Tibial nerve (tissue), 3 donors: ENCODE results near the gene NUDT13.

ENCODE experiments used
- CTCF ChIP-seq, 5 experiments: fragments of 200-600 bp in 3 of 5; fragments of 450-650 bp in 2 of 5; sonication (generic) in 3 of 5; IDR thresholded peaks; one replicate each; pipeline ENCODE4 v1.5.1; 2016 to 2019; ENCODE audit warnings: antibody characterized with exemption in 5 of 5, mild to moderate bottlenecking in 3 of 5, moderate library complexity in 2 of 5
- POLR2A ChIP-seq, 2 donors: fragments of 450-650 bp; IDR thresholded peaks; one replicate each; pipeline ENCODE4 v1.6.1; 2017; ENCODE audit warnings: antibody characterized with exemption in 2 of 2, mild to moderate bottlenecking in 2 of 2, moderate library complexity in 2 of 2

DNA sequence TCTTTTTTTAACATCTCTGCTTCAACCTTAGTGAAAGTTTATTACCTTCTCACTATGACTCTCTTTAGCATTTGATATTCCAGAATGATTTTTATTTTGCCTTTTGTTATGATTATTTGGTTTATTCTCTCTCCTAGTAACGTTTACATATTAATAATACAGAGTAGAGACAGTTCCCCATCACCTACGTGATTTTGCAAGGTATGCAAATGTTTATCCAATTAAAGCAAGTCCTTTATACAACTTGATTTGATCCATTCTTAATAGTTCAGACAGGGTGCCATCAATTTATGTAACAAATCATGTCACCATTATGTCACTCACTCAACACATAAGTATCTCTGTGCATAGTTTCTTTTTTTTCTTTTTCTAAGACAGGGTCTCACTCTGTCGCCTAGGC lies 31.3 kb downstream of the NUDT13 start:
- no peak for TF ChIP-seq CTCF (IDR thresholded peaks at IDR 0.05)
- TF ChIP-seq POLR2A (IDR thresholded peaks at IDR 0.05): no peak
